GM13977 (cell line): ENCODE measurements around the gene PRSS56.

ENCODE experiments used
- DNase-seq: peaks from one replicate; pipeline ENCODE4 v3.0.0; 2012; ENCODE audit warnings: low spot score
- in situ Hi-C: fragments of 300-500 bp; cut with MboI; formaldehyde crosslinking; loops from one replicate; pipeline ENCODE4 v1.12.0; 2022; ENCODE audit warnings: low sequenced_read_pairs, low pct_unique_long_range_greater_than_20kb, mixed read lengths, inconsistent platforms; ENCODE audit not compliant: unreplicated experiment
- TF ChIP-seq, protein P1 (sequence below): IDR thresholded peaks from 2 replicates; pipeline ENCODE4 v1.5.1; 2012; ENCODE audit warnings: mild to moderate bottlenecking, control low read depth; ENCODE audit not compliant: insufficient read depth; ENCODE audit errors: extremely low read depth, missing control alignments

Gene PRSS56

DNA sequence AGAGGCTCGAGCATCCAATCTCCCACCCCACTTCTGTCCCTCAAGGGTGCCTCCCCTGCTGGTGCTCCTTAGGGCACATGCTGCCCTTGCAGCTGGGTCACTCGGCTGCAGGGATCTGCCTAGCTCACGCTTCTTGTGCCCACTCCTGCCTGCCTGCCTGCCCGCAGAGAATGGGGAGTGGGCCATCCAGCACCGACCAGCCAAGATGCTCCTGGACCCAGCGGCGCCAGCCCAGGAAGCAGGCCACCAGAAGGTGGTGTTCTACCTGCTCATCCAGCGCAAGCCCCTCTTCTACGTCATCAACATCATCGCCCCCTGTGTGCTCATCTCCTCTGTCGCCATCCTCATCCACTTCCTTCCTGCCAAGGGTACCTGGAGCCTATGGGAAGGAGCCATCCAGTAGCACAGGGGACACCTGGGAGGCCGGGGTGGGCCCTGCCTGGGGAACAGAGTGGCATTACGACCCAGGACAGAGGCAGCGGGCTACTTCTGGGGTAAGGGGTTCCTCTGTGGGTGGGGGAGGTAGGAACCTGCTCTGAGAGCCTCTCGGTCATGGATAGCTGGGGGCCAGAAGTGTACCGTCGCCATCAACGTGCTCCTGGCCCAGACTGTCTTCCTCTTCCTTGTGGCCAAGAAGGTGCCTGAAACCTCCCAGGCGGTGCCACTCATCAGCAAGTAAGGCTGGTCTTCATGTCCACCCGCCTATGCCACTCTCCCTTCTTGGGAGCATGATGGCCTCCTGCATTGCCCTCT, 22.7 kb downstream of the PRSS56 start:
- TF ChIP-seq, protein P1, sequence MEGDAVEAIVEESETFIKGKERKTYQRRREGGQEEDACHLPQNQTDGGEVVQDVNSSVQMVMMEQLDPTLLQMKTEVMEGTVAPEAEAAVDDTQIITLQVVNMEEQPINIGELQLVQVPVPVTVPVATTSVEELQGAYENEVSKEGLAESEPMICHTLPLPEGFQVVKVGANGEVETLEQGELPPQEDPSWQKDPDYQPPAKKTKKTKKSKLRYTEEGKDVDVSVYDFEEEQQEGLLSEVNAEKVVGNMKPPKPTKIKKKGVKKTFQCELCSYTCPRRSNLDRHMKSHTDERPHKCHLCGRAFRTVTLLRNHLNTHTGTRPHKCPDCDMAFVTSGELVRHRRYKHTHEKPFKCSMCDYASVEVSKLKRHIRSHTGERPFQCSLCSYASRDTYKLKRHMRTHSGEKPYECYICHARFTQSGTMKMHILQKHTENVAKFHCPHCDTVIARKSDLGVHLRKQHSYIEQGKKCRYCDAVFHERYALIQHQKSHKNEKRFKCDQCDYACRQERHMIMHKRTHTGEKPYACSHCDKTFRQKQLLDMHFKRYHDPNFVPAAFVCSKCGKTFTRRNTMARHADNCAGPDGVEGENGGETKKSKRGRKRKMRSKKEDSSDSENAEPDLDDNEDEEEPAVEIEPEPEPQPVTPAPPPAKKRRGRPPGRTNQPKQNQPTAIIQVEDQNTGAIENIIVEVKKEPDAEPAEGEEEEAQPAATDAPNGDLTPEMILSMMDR = no peak
- in situ Hi-C loops = no loop called here
- no peak for DNase-seq

DNA sequence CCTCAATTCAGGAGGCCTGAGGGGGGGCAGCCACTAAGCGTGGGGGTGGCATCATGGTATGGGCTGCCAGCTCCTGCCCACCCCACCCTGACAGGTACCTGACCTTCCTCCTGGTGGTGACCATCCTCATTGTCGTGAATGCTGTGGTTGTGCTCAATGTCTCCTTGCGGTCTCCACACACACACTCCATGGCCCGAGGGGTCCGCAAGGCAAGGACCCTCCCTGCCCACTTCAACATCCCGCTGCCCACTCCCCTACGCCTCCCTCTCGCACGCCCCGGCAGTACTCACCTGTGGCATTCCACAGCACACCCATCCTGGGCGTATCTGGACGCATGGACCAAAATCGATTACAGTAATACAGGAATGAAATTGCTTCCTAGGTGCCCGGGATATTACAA, 23.3 kb downstream of the PRSS56 start:
- TF ChIP-seq, protein P1 = no peak
- DNase-seq = no peak
- in situ Hi-C loops = no loop called here

DNA sequence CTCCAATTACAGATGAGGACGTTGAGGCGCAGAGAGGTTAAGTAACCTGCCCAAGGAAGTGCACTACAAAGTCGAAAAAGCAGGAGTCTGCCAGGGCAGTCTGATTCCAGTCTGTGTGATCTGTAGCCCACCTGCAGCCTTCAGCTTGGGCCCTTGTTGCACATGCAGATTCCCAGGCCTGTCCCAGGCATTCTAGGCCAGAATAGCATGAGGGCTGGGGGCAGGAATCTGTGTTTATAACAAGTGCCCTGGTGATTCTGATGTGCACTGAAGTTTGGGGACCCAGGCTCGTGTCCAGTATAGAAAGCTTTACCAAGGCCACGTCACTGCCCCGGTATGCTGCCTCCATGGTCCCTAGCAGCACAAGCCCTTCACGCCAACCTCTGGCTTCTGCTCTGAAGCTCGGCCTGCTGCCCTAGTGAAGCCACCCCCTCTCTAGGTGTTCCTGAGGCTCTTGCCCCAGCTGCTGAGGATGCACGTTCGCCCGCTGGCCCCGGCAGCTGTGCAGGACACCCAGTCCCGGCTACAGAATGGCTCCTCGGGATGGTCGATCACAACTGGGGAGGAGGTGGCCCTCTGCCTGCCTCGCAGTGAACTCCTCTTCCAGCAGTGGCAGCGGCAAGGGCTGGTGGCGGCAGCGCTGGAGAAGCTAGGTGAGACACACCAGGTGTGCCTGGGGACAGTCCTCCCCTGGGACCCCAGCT, 23.9 kb downstream of the PRSS56 start:
- in situ Hi-C loops = no loop called here
- DNase-seq = no peak

DNA sequence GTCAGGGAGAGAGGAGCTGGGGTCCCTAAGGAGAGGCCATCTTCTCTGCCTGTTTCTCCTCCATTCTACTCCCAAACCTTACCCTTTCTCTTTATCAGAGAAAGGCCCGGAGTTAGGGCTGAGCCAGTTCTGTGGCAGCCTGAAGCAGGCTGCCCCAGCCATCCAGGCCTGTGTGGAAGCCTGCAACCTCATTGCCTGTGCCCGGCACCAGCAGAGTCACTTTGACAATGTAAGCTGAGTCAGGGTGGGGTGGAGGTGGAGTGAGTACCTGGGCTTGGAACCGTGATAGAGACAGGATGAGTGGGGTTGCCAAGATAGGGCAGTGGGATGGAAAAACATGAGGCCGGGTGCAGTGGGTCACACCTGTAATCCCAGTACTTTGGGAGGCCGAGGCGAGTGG, 24.5 kb downstream of the PRSS56 start:
- TF ChIP-seq, protein P1 = no peak
- in situ Hi-C loops = no loop called here
- no peak for DNase-seq

More for the DNA sequence above, 23.9 kb downstream of the PRSS56 start:
- TF ChIP-seq, protein P1 = no peak

DNA sequence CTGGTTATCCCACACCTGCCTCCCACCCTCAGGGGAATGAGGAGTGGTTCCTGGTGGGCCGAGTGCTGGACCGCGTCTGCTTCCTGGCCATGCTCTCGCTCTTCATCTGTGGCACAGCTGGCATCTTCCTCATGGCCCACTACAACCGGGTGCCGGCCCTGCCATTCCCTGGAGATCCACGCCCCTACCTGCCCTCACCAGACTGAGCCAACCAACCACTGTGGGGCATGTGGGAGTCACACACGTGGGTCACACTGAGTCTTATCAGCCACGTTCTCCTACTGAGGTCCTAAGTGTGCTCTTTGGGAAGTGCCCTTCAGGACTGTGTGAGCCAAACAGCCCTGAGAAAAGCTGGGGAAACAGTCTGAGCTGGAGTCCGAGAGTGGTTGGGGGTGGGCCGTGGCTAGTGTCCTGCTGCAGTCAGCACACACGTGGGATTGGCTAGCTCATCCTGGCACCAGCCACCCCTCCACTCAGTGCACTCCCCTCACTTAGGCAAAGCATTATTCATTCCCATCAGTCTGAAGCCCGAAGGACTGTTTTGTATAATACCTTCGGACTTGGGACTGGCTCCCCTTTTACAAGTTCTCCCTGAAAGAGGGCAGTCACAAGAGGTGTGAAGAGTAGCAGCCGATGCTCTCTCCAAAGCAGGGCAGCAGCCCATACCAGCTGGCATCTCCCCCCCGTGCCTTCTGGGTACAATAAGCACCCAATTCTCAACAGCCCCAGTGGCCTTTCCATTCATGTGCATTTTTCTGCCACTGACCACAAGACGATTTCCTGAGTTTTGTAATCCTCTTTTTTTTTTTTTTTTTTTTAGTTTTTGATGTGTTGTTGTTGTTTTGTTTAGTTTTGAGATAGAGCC, 25.6 kb downstream of the PRSS56 start:
- TF ChIP-seq, protein P1 = no peak
- no peak for DNase-seq
- in situ Hi-C loops = no loop called here

DNA sequence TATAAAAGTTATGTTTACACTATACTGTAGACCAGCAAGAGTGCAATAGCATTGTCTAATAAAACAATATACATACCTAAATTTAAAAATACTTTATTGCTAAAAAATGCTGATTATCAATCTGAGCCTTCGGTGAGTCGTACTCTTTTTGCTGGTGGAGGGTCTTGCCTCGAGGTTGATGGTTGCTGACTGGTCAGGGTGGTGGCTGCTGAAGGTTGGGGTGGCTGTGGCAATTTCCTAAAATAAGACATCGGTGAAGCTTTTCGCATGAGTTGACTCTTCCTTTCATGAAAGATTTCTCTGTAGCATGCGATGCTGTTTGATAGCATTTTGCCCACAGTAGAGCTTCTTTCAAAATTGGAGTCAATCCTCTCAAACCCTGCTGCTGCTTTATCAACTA, 27.8 kb downstream of the PRSS56 start:
- TF ChIP-seq, protein P1 = no peak
- in situ Hi-C loops = no loop called here
- DNase-seq = no peak
